Activated CD4-positive, alpha-beta T cell treated with anti-CD3 and anti-CD28 coated beads, Interleukin-2, amount 50 U/mL, for 1 hour (primary cell): ENCODE results near the gene NR2F6.
"Not testable (repeated sequence)": the region's sequence is repeated elsewhere in the genome, so short reads cannot be mapped to it uniquely, and the experiment has no call there.

Source experiments
- DNase-seq: peaks from one replicate; pipeline ENCODE4 v3.0.0-alpha.2; 2020

NR2F6 gene

GRCh38 chr19:17210296-17210695 is 35.4 kb downstream of the NR2F6 start:
- DNase-seq: no peak

- peak; percentile 28 for DNase-seq
These were observed 36.3 kb downstream of the NR2F6 start for GRCh38 chr19:17209126-17210036.

DNA sequence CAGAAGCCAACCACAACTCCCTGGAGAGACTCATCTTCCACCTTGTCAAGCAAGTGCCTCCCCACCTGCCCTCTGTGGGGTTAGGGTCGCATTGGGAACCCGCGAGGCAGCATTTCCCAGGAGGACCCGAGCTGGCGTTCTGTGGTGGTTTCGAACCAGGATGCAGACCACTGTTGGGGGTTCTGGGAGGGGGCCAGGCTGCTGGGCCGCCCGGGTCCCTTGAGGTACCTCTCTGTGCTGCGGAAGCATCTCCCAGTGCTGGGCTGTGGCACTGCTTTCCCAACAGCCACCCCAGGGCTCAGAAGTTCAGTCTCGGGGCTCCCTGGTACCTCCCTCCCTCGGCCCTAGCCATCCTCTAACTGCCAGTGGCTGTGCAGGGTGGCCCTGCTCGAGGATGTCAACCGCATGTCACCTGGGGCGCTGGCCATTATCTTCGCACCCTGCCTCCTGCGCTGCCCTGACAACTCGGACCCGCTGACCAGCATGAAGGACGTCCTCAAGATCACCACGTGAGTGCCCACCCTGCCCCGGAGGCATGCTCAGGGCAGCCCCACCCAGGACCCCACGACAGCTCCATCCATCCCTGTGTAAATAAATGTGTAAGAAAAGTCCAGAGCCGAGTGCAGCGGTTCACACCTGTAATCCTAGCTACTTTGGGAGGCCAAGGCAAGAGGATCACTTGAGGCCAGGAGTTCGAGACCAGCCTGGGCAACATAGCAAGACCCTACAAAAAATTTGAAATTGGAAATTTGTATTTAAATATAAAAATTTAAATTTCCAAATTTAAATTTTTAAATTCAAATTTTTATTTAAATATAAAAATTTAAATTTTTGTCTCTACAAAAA is 38.8 kb downstream of the NR2F6 start:
- no peak for DNase-seq

GRCh38 chr19:17205237-17206140 is 40.2 kb downstream of the NR2F6 start:
- DNase-seq: peak; percentile 72

- DNase-seq: no peak
These were observed 43.0 kb downstream of the NR2F6 start for GRCh38 chr19:17202713-17203112.

DNA sequence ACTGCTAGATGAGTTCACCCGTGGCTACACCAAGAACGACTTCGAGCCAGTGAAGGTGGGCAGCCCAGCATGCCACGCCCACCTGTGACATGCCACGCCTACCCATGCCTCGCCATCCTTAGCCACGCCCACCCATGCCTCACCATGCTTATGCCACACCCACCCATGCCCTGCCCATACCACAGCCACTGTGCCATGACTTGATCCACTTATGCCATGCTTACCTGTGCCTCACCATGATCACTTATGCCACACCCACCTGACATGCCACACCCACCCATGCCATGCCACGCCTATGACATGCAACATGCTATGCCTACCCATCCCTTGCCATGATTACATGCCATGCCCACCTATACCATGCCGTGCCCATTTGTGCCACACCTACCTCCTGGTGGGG is 43.5 kb downstream of the NR2F6 start:
- DNase-seq: no peak

- no peak for DNase-seq
These were observed 45.2 kb downstream of the NR2F6 start for GRCh38 chr19:17200408-17201079.

GRCh38 chr19:17197666-17198065 is 48.1 kb downstream of the NR2F6 start:
- DNase-seq: no peak

DNA sequence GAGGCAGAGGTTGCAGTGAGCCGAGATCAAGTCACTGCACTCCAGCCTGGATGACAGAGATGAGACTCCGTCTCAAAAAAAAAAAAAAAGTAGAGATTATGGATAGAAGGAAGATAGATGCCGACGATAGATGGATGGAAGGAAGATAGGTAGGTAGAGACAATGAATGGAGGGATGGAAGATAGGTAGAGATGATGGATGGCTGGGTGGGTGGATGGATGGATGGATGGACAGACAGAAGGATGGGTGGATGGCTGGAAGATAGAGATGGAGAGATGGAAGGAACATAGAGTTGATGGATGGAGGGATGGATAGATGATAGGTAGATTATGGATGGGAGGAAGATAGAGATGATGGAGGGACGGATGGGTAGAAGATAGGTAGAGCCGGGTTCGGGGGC is 49.1 kb downstream of the NR2F6 start:
- DNase-seq: no peak

GRCh38 chr19:17195106-17195505 is 50.6 kb downstream of the NR2F6 start:
- no peak for DNase-seq

DNA sequence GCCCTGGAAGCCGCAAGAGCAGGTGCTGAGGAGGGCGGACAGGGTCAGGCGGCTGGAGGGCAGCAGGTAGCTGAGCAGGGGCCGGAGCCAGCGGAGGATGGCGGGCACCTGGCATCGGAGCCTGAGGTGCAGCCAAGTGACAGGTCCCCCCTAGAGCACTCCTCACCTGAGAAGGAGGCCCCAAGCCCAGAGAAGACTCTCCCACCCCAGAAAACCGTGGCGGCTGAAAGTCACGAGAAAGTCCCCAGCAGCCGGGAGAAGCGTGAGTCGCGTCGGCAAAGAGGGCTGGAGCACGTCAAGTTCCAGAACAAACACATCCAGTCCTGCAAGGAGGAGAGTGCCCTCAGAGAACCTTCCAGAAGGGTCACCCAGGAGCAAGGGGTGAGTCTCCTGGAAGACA is 51.1 kb downstream of the NR2F6 start:
- no peak for DNase-seq

DNA sequence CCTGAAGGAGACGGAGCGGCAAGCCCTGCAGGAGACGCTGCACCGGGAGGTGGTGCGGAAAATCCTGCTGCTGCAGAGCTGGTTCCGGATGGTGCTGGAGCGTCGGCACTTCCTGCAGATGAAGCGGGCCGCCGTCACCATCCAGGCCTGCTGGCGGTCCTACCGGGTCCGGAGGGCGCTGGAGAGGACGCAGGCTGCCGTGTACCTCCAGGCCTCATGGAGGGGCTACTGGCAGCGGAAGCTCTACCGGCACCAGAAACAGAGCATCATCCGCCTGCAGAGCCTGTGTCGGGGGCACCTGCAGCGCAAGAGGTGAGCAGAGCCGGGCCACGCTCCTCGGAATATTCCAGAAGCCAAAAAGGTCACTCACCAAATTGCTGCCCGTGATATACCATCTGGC is 53.0 kb downstream of the NR2F6 start:
- no peak for DNase-seq

DNA sequence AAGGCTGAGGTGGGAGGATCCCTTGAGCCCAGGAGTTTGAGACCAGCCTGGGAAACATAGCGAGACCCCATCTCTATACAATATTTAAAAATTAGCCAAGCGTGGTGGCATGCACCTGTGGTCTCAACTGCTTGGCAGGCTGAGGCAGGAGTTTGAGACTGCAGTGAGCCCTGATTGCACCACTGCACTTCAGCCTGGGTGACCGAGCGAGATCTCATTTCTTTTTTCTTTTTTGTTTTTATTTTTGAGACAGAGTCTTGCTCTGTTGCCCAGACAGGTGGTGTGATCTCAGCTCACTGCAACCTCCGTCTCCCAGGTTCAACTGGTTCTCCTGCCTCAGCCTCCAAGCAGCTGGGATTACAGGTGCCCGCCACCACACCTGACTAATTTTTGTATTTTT is 54.0 kb downstream of the NR2F6 start:
- not testable (repeated sequence) for DNase-seq

DNA sequence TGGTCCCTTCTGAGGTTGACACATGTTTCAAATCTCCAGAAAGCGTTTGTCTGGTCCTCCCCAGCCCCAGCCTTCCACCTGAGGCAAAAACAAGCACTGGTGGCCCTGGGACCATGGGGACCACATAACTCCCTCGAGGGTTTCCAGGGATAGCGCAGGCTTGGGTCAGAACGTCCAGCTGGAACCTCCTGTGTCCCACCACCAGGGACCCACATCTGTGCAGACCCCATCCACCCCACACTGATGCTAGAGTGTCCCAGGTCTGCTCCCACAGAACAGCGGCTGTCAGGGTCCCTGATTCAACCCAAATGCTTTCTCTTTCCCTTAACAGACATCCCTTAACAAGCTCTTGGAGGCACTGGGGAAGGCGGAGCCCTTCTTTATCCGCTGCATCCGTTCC is 60.1 kb downstream of the NR2F6 start:
- DNase-seq: no peak

- peak; percentile 40 for DNase-seq
These were observed 61.3 kb downstream of the NR2F6 start for GRCh38 chr19:17184371-17184841.

- DNase-seq: no peak
These were observed 61.8 kb downstream of the NR2F6 start for GRCh38 chr19:17183858-17184321.

DNA sequence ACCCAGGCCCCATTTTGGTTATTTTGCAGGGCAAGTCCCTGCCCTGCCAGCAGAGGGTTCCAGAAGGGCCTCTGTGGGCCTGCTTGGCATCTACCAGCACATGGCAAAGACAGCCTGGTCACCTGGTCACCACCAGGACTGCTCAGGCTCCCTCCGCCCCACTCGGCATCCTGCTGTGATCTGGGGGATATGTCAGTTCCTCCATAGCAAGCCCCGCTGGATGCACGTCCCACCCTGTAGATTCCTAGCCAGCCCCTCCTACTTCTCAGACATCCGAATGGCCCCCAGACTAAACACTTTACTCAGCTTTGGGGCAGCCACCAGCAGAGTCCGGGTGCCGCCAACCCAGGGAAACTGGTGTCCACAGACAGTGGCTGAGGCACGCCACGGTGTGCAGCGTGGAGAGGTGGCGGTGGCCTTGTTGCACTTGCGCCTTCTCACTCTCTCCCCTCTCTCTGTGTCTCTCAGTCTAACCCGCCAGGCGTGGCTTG is 62.4 kb downstream of the NR2F6 start:
- DNase-seq: peak; percentile 13
